ENCODE results near the gene SINHCAF.
"Not testable (repeated sequence)": the region's sequence is repeated elsewhere in the genome, so short reads cannot be mapped to it uniquely, and the experiment has no call there.

The SINHCAF gene

DNA sequence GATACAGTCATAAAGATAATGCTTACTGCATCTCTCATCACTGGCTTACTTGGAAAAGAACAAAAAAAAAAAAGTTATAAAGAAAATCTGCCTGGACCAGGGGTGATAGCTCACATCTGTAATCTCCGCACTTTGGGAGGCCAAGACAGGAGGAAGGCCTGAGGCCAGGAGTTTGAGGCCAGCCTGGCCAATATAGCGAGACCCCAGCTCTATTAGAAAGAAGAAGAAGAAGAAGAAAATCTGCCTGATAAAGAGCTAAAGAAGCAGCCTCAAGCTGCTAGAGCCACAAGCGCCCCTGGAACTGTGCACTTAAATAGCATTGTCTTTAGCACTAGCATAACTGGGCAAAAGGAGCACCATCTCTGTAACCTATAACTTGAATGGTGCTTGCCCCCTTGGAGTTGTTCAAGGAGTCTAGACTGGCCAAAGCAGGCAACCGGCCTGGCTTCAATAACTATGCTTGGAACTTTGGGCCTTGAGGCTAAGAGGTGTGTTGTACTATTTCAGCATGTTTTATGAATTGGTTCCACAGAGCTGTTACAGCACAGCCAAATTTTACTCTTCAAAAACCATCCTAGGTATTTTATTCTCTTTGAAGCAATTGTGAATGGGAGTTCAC is 53.2 kb downstream of the SINHCAF start:
- in situ Hi-C loops (cut with MboI; ENCODE audit: low sequenced_read_pairs): no loop called here

DNA sequence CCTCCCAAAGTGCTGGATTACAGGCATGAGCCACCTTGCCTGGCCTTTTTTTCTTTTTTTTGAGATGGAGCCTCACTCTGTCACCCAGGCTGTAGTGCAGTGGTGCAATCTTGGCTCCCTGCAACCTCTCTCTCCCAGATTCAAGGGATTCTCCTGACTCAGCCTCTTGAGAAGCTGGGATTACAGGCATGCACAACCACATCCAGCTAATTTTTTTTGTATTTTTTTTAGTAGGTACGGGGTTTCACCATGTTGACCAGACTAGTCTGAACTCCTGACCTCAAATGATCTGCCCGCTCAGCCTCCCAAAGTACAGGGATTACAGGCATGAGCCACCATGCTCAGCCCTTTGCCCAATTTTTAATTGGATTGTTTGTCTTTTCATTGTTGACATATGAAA is 58.0 kb downstream of the SINHCAF start:
- in situ Hi-C loops (cut with MboI; ENCODE audit: low sequenced_read_pairs): no loop called here

DNA sequence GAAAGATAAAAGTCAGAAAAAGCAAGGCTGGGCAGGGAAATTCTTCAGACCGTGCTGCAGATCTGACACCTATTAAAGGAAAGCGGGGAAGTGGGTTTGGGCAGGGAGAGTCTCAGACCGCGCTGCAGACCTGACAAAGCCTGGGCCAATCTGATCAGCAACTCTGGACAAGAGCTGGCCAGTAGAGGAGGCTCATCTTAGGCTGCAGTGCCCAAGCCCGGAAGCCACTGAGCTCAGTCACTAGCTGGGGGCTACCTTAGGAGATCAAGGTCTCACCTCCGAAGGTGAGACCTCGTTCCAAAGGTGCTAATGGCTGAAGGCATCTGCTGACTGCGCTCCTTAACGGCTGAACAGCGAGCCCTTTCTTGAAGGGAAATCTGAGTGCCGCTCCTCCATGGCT is 60.2 kb downstream of the SINHCAF start:
- in situ Hi-C loops (cut with MboI; ENCODE audit: low sequenced_read_pairs): no loop called here

DNA sequence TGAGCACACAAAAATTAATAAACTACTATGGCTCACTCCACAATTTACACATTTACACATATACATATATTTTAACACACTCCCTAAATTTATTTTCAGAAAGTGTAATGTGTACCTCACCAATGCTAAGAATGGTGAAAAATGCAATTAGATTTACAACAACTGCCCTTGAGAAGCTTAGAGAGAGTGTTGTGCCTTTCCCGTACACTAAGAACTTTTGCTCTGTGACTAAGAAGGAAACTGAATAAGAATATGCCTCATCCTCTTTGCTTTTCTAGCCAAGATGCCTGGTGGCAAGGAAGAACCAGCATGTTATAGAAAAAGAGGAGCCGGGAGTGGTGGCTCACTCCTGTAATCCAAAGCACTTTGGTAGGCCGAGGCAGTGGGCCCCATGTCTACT is 62.3 kb downstream of the SINHCAF start:
- in situ Hi-C loops (cut with MboI; ENCODE audit: low sequenced_read_pairs): no loop called here

DNA sequence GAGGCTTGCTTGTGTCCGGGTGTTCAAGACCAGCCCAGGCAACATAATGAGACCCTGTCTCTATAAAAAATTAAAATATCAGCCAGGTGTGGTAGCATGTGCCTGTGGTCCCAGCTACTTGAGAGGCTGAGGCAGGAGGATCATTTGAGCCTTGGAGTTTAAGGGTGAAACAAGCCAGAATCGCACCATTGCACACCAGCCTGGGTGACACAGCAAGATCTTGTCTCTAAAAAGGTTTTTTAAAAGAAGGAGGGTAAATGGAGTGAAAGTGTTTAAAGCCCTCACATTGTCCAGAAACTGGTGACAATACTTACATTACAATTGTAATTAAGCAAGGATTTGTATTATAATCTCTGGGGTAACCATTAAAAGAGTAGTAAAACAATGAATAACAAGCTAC is 64.2 kb downstream of the SINHCAF start:
- in situ Hi-C loops (cut with MboI; ENCODE audit: low sequenced_read_pairs): no loop called here

DNA sequence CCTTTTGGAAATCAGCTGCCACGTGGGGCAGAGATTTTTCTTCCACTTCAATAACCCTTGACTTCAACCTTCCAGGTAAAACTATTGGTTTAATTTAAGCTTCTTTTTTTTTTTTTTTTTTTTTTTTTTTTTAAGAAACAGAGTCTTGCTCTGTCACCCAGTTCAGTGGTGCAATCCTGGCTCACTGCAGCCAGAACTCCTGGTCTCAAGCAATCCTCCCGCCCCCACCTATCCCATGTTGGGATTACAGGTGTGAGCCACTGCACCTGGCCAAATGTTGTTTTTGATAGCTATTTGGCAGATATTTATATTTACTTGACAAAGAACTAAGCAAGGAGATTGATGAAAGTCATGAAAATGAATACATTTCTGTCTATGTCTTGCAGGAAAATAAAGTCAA is 65.1 kb downstream of the SINHCAF start:
- in situ Hi-C loops (cut with MboI; ENCODE audit: low sequenced_read_pairs): no loop called here

DNA sequence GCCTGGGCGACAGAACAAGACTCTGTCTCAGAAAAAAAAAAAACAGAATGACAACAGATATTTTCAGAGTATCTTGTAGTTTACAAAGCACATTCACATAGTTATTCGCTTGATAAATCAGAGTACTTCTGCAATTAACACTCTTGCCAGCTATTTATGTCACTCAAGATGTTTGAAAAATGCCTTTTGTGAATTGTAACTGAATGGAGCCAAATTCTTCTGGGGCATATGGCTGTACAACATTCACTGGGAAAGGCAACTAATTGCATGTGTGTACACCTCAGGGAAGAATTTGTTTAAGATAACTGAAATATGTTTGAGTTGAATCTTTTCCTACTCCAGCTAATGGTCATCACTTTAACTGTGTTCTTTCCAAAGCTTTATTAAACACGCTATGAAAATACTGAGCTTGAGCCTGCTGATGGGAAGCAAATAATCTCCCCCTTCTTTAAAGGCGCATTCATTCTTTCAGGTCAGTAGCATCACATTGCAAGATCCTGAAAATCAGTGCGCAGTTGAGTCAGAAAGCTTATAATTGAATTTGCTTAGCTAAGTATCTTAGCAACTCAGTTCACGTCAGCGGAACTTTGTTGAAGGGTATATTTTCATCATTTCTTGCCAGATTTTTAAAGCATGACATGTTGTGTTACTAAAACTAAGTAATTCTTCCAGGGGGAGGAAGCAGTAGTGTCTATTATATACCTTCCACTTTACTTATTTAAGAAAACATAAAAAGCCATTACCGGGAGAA is 66.6 kb downstream of the SINHCAF start:
- in situ Hi-C loops (cut with MboI; ENCODE audit: low sequenced_read_pairs): no loop called here

DNA sequence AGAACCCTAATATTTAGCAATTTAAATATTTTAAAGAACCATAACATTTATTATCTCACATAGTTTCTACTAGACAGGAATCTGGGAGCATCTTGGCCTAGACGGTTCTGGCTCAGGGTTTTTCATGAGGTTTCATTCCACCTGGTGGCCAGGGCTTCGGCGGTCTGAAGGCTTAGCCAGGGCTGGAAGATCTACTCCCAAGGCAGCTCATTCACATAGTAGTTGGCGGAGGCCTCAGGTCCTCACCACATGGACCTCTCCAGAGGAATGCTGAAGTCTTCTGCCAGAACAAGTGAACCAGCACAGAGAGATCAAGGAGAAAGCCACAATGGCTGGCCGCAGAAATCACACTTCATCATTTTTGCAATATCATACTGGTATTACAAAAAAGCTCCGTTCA is 68.2 kb downstream of the SINHCAF start:
- in situ Hi-C loops (cut with MboI; ENCODE audit: low sequenced_read_pairs): no loop called here

DNA sequence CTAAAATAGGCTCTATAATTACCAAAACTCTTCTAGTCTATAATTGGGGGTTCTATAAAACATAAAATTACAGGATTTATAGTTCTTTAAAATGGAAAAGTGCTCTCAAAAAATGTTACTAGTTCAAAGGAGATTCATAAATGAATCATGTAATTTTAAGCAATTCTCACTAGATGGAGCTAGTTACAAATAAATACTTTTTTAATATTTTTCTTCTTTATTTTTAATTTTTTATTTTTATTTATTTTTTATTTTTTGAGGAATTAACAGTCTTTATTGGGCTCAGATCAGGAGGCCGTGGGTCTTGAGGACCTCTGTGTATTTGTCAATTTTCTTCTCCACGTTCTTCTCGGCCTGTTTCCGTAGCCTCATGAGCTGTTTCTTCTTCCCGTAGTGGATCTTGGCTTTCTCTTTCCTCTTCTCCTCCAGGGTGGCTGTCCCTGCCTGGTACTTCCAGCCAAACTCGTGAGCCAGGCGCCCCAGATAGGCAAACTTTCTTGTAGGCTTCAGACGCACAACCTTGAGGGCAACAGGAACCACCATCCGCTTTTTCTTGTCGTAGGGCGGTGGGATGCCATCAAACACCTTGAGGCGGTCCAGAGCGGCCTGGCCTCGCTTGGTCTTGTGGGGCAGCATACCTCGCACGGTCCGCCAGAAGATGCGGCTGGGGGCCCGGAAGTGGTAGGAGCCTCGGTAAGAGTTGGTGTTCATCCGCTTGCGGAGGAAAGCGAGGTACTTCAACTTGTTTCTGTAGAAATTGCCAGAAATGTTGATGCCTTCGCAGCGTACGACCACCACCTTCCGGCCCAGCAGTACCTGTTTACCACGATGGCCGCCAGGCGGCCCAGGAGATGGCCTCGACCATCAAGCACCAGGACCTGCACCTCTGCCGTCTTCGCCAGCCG is 74.0 kb downstream of the SINHCAF start:
- in situ Hi-C loops (cut with MboI; ENCODE audit: low sequenced_read_pairs): not testable (repeated sequence)

DNA sequence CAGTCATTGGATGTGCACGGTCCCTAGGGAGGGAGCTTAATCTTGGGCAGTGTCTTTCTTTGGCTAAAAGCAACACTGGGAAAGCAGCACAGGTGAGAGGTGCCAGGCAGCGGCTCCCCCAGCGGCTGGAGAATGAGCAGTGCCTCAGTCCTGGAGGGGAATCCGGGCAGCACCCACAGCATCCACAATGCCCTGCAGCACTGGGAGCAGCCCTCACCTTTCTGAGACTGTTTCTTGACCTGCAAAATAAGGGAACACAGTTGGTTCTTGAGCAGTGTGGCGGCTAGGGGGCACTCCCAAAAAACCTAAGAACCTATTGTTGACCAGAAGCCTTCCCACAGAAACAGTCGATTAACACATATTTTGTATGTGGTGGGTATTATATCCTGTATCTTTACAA is 75.8 kb downstream of the SINHCAF start:
- in situ Hi-C loops (cut with MboI; ENCODE audit: low sequenced_read_pairs): no loop called here

DNA sequence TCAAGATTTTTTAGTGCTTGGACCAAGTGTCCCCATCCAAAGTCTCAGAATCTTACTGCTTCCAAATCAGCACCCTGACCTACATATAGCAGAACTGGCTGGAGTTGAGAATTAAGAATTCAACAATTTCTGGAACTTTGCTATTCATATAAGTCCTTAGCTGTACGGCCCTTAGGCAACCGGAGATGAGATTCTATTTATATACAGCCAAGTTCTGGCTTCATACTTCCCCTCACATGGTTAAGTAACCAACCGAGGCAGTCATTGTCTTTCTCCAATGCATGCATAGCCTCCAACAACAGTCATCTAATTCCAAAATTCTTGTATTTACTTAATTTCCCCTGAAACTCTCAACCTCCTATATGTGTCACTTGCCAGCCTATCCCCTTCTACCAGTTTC is 76.6 kb downstream of the SINHCAF start:
- in situ Hi-C loops (cut with MboI; ENCODE audit: low sequenced_read_pairs): loop anchor here (25.0 kb wide), 1 partner anchor 387 kb away; no protein-coding TSS in a partner anchor

DNA sequence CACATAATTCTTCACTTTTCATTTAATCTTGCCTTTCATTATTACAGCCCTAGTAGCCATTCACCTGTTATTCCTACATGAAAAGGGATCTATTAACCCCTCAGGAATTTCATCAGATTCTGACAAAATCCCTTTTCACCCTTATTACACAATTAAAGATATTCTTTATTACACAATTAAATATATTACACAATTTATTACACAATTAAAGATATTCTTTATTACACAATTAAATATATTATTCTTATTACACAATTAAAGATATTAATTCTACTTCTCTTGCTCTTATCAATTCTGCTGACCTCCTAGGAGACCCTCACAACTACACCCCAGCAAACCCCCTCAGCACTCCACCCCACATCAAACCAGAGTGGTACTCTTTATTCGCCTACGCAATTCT is 77.1 kb downstream of the SINHCAF start:
- in situ Hi-C loops (cut with MboI; ENCODE audit: low sequenced_read_pairs): loop anchor here (25.0 kb wide), 1 partner anchor 387 kb away; no protein-coding TSS in a partner anchor

DNA sequence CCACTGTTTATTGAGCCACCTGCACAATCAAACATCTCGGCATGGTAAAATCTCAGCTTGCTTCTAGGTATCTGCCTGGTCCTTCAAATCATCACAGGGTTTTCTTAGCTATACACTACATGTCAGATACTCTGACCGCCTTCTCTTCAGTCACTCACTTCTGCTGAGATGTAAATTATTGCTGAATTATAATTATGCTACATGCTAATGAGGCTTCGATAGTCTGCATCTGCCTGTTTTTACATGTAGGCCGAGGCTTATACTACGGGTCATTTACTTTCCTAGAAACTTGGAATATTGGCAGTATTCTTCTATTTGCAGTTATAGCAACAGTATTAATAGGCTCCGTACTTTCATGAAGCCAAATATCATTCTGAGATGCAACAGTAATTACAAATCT is 77.6 kb downstream of the SINHCAF start:
- in situ Hi-C loops (cut with MboI; ENCODE audit: low sequenced_read_pairs): loop anchor here (25.0 kb wide), 1 partner anchor 386 kb away; no protein-coding TSS in a partner anchor

DNA sequence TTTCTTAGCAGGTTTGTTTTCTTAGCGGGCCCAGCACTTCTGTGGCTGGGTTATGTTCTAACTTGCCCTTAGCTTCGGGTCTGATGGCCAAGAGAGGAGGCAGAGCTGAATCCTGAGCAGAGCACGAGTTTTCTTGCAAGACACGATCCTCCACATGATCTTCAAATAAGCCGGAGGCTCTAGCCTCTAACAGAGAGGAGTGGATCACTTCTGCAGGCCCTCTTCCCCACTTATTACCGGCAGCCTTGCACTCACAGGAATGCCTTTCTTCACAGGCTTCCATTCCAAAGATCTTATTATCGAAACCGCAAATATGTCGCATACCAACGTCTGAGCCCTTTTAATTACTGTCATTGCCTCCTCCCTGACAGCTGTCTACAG is 79.5 kb downstream of the SINHCAF start:
- in situ Hi-C loops (cut with MboI; ENCODE audit: low sequenced_read_pairs): loop anchor here (25.0 kb wide), 1 partner anchor 384 kb away; no protein-coding TSS in a partner anchor

DNA sequence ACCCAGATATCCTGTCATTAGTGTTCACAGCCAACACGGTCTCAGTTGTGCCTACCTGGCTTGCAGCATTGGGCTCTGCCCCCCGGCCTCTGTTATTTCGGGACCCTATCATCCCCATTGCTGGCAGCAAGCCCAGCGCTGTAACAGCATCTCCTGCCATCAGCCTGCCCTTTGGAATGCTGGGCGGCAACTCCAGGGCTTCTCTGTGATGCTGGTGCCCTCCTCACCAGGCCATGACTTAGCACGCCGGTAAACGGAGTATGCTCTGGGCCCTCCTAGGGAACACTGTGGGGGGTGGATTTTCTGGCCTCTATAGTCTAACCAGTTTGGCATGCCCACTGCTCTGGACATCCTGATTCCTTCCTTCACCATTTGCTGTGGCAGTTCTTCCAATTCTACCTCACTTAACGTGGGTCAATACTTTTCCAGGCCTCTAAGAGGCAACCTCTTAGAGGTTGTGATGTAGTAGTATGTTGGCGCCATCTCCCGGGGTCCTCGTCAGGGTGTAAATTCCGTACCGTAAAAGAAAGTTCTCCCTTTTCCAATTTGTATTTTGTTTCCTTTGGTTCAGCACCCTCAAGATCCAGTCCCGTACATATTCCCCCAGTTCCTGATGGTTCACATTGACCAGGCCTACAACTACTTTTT is 80.0 kb downstream of the SINHCAF start:
- in situ Hi-C loops (cut with MboI; ENCODE audit: low sequenced_read_pairs): loop anchor here (25.0 kb wide), 1 partner anchor 384 kb away; no protein-coding TSS in a partner anchor

DNA sequence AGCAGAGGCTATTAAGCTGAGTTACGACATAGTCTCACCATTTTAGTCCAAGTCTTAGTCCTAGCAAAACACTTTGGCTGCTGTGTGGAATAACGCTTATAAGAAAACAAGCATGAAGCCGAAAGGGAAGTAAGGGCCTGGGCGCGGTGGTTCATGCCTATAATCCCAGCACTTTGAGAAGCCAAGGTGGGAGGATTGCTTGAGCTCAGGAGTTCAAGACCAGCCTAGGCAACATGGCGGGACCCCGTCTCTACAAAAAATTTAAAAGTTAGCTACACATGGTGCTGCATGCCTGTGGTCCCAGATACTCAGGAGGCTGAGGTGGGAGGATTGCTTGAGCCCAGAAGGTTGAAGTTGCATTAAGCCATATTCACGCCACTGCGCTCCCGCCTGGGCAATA is 83.5 kb downstream of the SINHCAF start:
- in situ Hi-C loops (cut with MboI; ENCODE audit: low sequenced_read_pairs): loop anchor here (25.0 kb wide), 1 partner anchor 380 kb away; no protein-coding TSS in a partner anchor

DNA sequence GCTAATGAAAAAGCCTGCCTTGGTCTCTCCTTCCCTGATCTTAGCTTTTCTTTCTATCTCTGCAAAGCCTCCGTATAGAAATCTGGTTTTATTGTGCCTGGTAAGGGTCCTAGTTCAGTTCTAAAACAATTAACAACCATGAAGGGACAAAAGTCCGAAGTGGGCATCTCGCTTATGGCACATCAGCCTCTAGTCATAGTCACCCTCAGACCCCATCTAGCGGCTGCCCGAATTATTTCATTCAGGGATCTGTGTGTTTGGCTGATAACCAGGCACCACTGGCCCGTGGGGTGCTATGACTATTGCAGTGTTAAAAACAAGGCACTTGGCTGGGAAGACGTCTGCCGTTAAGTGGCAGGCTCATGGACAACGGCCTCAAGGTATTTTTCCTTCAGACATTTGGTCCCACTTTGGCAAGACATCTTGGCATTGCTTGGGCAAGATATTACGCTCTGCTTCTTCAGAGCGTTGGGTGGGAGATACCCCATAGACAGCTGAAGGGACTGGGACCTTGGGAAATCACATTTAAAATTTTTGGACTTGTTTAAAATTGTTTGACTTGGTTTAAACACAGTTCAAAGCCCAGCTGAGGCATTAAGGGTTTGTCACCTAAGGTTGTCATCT is 87.1 kb downstream of the SINHCAF start:
- in situ Hi-C loops (cut with MboI; ENCODE audit: low sequenced_read_pairs): loop anchor here (25.0 kb wide), 1 partner anchor 377 kb away; no protein-coding TSS in a partner anchor

DNA sequence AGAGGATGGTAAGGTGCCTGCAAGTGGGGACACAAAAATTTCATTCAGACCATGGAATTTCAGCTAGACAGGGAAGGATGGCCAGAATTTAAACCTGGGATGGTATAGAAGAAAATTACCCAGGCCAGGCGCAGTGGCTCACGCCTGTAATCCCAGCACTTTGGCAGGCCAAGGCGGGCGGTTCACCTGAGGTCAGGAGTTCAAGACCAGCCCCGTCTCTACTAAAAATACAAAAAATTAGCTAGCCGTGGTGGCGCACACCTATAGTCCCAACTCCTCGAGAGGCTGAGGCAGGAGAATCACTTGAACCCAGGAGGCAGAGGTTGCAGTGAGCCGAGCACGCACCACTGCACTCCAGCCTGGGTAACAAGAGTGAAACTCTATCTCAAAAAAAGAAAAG is 87.6 kb downstream of the SINHCAF start:
- in situ Hi-C loops (cut with MboI; ENCODE audit: low sequenced_read_pairs): loop anchor here (25.0 kb wide), 1 partner anchor 376 kb away; no protein-coding TSS in a partner anchor

DNA sequence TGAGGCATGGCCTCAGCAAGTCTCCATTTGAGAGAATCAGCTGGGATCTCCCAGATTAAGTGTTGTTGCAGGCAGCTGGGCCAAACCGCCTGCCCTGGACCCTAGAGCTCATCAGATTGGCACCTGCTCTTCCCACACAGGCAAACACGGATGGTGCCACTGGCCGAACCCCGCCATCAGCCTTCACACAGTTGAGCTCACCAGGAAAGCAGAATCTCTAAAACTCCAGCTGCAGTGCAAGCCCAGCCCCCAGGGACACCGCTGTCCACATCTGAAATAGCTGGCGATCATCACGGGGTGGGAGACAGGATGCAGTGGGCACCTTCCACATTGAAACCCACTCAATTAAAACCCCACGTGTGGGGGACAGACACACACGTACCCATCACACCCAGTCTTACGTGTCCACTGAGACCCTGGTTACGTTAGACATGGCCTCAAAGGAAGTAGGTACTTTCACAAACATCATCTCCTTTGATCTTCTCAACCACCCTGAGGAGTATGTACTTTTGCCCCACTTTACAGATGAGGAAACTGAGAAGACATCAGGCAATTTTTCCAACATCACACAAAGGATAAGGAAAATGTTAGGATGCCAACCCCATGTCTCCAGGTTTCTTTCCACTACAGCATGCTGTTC is 88.8 kb downstream of the SINHCAF start:
- in situ Hi-C loops (cut with MboI; ENCODE audit: low sequenced_read_pairs): loop anchor here (25.0 kb wide), 1 partner anchor 375 kb away; no protein-coding TSS in a partner anchor
